ENCODE results near the gene DDX50. TPM values are rescaled to one million over a fixed set of nuclear protein-coding genes. Genes with fewer than 3 reads are reported as not detected.

The DDX50 gene
- total and polyA plus RNA-seq, 7 donors, result 18.6 to 27.5 (median 22.6) TPM

GRCh38 chr10:68878496-68878895, 22.6 kb upstream of the DDX50 start:
- no peak for DNase-seq

GRCh38 chr10:68879628-68880027, 21.5 kb upstream of the DDX50 start:
- intact Hi-C loops (cut with DNase I), result loop anchor here in 1 of 2 donors (5.0 kb wide), 1 partner anchor 77 kb away; no protein-coding TSS in a partner anchor

More at GRCh38 chr10:68878496-68878895, 22.6 kb upstream of the DDX50 start:
- intact Hi-C loops (cut with DNase I), result no loop called here
- Histone ChIP-seq H3K36me3 (ENCODE audit: insufficient read depth in 1 of 2, low read depth in 1 of 2) (no peaks in the 10 kb centered on the region), H3K9me3 (no peaks in the 10 kb centered on the region), H3K27me3 (ENCODE audit: insufficient read depth in 3 of 3, low read length in 2 of 3) (no peaks in the 10 kb centered on the region), H3K4me1 (no peaks in the 10 kb centered on the region), H3K27ac (no peak overlapping the region), H3K4me3 (no peak overlapping the region)
- no peak for TF ChIP-seq CTCF (IDR thresholded peaks at IDR 0.05)
- ATAC-seq, result no peak

GRCh38 chr10:68880181-68880580, 20.9 kb upstream of the DDX50 start:
- no peaks in the 10 kb centered on the region for H3K4me1 ChIP-seq
- ATAC-seq, result no peak
- intact Hi-C loops (cut with DNase I), result loop anchor here in 1 of 2 donors (5.0 kb wide), 1 partner anchor 78 kb away; no protein-coding TSS in a partner anchor
- H3K9me3 ChIP-seq, result no peaks in the 10 kb centered on the region
- no peak for DNase-seq
- no peak overlapping the region for H3K4me3 ChIP-seq
- no peaks in the 10 kb centered on the region for H3K27me3 ChIP-seq (ENCODE audit: insufficient read depth in 3 of 3, low read length in 2 of 3)
- H3K36me3 ChIP-seq (ENCODE audit: insufficient read depth in 1 of 2, low read depth in 1 of 2), result no peaks in the 10 kb centered on the region
- no peak for TF ChIP-seq CTCF (IDR thresholded peaks at IDR 0.05)
- 92 to 96% (median 95%) methylated on average over 4 of the region's 4 CpGs for WGBS, 3 donors
- H3K27ac ChIP-seq, result no peak overlapping the region

More at GRCh38 chr10:68879628-68880027, 21.5 kb upstream of the DDX50 start:
- ATAC-seq, result no peak
- Histone ChIP-seq H3K4me1 (no peaks in the 10 kb centered on the region), H3K27me3 (ENCODE audit: insufficient read depth in 3 of 3, low read length in 2 of 3) (no peaks in the 10 kb centered on the region), H3K27ac (no peak overlapping the region), H3K36me3 (ENCODE audit: insufficient read depth in 1 of 2, low read depth in 1 of 2) (no peaks in the 10 kb centered on the region), H3K9me3 (no peaks in the 10 kb centered on the region), H3K4me3 (no peak overlapping the region)
- DNase-seq, result no peak
- TF ChIP-seq CTCF (IDR thresholded peaks at IDR 0.05), result no peak
- WGBS, 3 donors, result 66 to 76% (median 70%) methylated on average over 2 of the region's 2 CpGs

GRCh38 chr10:68895041-68895440, 6.1 kb upstream of the DDX50 start:
- Histone ChIP-seq H3K36me3 (ENCODE audit: insufficient read depth in 1 of 2, low read depth in 1 of 2) (no peaks in the 10 kb centered on the region), H3K9me3 (no peaks in the 10 kb centered on the region), H3K4me1 (peaks cover 4% of the 10 kb centered on the region), H3K4me3 (no peak overlapping the region), H3K27ac (no peak overlapping the region), H3K27me3 (ENCODE audit: insufficient read depth in 3 of 3, low read length in 2 of 3) (no peaks in the 10 kb centered on the region)
- intact Hi-C loops (cut with DNase I), result loop anchor here (5.0 kb wide), 2 partner anchors 103 to 343 kb away; no protein-coding TSS in a partner anchor
- 95 to 99% (median 97%) methylated on average over 2 of the region's 2 CpGs for WGBS, 3 donors
- ATAC-seq (no peak), DNase-seq (no peak)
- no peak for TF ChIP-seq CTCF (IDR thresholded peaks at IDR 0.05)

GRCh38 chr10:68897336-68897741, 3.8 kb upstream of the DDX50 start:
- peaks cover 13% of the 10 kb centered on the region for H3K4me1 ChIP-seq
- no peak overlapping the region for H3K27ac ChIP-seq
- intact Hi-C loops (cut with DNase I), result loop anchor here (5.0 kb wide), 2 partner anchors 105 to 345 kb away; no protein-coding TSS in a partner anchor
- DNase-seq, result no peak
- WGBS, 3 donors, result 31 to 38% (median 38%) methylated on average over 3 of the region's 3 CpGs
- no peaks in the 10 kb centered on the region for H3K9me3 ChIP-seq
- peak; percentile 68 for TF ChIP-seq CTCF (IDR thresholded peaks at IDR 0.05)
- ATAC-seq, result no peak
- H3K36me3 ChIP-seq (ENCODE audit: insufficient read depth in 1 of 2, low read depth in 1 of 2), result no peaks in the 10 kb centered on the region
- H3K27me3 ChIP-seq (ENCODE audit: insufficient read depth in 3 of 3, low read length in 2 of 3), result no peaks in the 10 kb centered on the region
- no peak overlapping the region for H3K4me3 ChIP-seq

All from psoas muscle (tissue), 8 donors.